ENCODE results near the gene NCDN. TPM values are rescaled to one million over a fixed set of nuclear protein-coding genes. Genes with fewer than 3 reads are reported as not detected.

NCDN gene
- total RNA-seq, 2 experiments from 2014 or later = 20.1 to 31.7 TPM

DNA sequence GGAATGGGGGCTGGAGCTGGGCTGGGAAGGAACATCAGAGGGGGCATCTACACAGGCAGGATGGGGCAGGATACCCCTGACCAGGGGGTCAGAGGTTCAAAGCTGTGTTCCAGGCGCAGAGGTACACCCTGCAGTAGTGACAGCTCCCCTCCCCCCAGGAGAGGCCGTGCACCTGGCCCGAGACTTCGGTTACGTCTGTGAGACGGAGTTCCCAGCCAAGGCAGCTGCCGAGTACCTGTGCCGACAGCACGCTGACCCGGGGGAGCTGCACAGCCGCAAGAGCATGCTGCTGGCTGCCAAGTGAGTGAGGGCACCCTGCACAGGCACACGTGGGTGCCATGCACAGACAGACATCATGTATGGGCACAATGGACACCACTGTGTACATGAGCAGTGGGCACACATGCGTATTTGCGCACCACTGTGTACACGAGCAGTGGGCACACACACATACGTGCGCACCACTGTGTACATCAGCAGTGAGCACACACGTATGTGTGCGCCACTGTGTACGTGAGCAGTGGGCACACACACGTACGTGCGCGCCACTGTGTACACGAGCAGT is 33.0 kb downstream of the NCDN start:
- Mint-ChIP-seq H3K4me3 (no peak overlapping the region), H3K9me3 (ENCODE audit: low read depth) (no peaks in the 10 kb centered on the region), H3K27me3 (no peaks in the 10 kb centered on the region), H3K4me1 (peaks cover 12% of the 10 kb centered on the region), H3K27ac (no peak overlapping the region), H3K36me3 (no peaks in the 10 kb centered on the region)
- CTCF ChIA-PET = no interaction called here
- ATAC-seq (no peak), DNase-seq (peak; percentile 22)

GRCh38 chr1:35591211-35591610 is 33.6 kb downstream of the NCDN start:
- peaks cover 1% of the 10 kb centered on the region for H3K36me3 Mint-ChIP-seq
- H3K4me1 Mint-ChIP-seq = peaks cover 12% of the 10 kb centered on the region
- DNase-seq = peak; percentile 35
- H3K27me3 Mint-ChIP-seq = no peaks in the 10 kb centered on the region
- H3K9me3 Mint-ChIP-seq (ENCODE audit: low read depth) = no peaks in the 10 kb centered on the region
- CTCF ChIA-PET = no interaction called here
- H3K27ac Mint-ChIP-seq = no peak overlapping the region
- no peak overlapping the region for H3K4me3 Mint-ChIP-seq
- ATAC-seq = no peak

- Mint-ChIP-seq H3K27ac (no peak overlapping the region), H3K4me1 (peaks cover 12% of the 10 kb centered on the region), H3K4me3 (no peak overlapping the region), H3K27me3 (no peaks in the 10 kb centered on the region), H3K9me3 (ENCODE audit: low read depth) (no peaks in the 10 kb centered on the region), H3K36me3 (peaks cover 1% of the 10 kb centered on the region)
- DNase-seq (peak; percentile 37), ATAC-seq (peak; percentile 34)
- CTCF ChIA-PET = interaction anchor here (0.6 to 1.3 kb wide), 3 partner anchors 16 to 167 kb away, joined by 3 to 4 read pairs (median 3); no protein-coding TSS in a partner anchor
Measured at GRCh38 chr1:35592991-35593769, 35.6 kb downstream of the NCDN start.

- CTCF ChIA-PET = interaction anchor here (0.6 to 1.3 kb wide), 4 partner anchors 17 to 147 kb away, joined by 3 to 4 read pairs (median 3); no protein-coding TSS in a partner anchor
- ATAC-seq = no peak
- peaks cover 1% of the 10 kb centered on the region for H3K36me3 Mint-ChIP-seq
- DNase-seq = no peak
- no peaks in the 10 kb centered on the region for H3K9me3 Mint-ChIP-seq (ENCODE audit: low read depth)
- H3K4me1 Mint-ChIP-seq = peaks cover 12% of the 10 kb centered on the region
- H3K4me3 Mint-ChIP-seq = no peak overlapping the region
- no peaks in the 10 kb centered on the region for H3K27me3 Mint-ChIP-seq
- no peak overlapping the region for H3K27ac Mint-ChIP-seq
Measured at GRCh38 chr1:35594005-35594760, 36.6 kb downstream of the NCDN start.

DNA sequence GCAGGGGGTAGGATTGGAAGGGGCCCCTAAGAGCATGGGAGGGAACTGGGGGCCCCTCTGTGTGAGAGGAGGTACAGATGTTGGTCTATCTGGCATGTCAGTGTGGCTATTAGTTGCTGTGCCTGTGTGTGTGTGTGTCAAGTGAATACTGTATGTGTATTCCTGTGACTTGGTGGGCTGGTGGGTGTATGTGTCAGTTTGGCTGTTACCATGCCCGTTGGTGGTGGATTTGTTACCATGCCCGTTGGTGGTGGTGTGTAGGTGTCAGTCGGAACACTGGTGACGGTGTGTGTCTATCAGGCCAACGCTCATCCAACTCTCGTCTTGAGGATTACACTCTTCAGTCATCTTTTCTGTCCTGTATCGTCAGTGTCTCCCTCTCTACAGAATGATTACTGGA is 38.1 kb downstream of the NCDN start:
- CTCF ChIA-PET = no interaction called here
- H3K27ac Mint-ChIP-seq = no peak overlapping the region
- DNase-seq = peak; percentile 11
- peaks cover 12% of the 10 kb centered on the region for H3K4me1 Mint-ChIP-seq
- no peak overlapping the region for H3K4me3 Mint-ChIP-seq
- no peaks in the 10 kb centered on the region for H3K27me3 Mint-ChIP-seq
- ATAC-seq = no peak
- H3K36me3 Mint-ChIP-seq = peaks cover 8% of the 10 kb centered on the region
- H3K9me3 Mint-ChIP-seq (ENCODE audit: low read depth) = no peaks in the 10 kb centered on the region

GRCh38 chr1:35597870-35598269 is 40.3 kb downstream of the NCDN start:
- no peak for DNase-seq
- Mint-ChIP-seq H3K27me3 (no peaks in the 10 kb centered on the region), H3K36me3 (peaks cover 11% of the 10 kb centered on the region), H3K9me3 (ENCODE audit: low read depth) (no peaks in the 10 kb centered on the region), H3K4me1 (peaks cover 10% of the 10 kb centered on the region), H3K27ac (no peak overlapping the region), H3K4me3 (no peak overlapping the region)
- CTCF ChIA-PET = interaction anchor here (0.5 to 1.3 kb wide), 2 partner anchors 25 to 118 kb away, joined by 3 read pairs; no protein-coding TSS in a partner anchor
- ATAC-seq = no peak

GRCh38 chr1:35598895-35599294 is 41.3 kb downstream of the NCDN start:
- no peak overlapping the region for H3K4me3 Mint-ChIP-seq
- no peaks in the 10 kb centered on the region for H3K27me3 Mint-ChIP-seq
- H3K9me3 Mint-ChIP-seq (ENCODE audit: low read depth) = no peaks in the 10 kb centered on the region
- peaks cover 19% of the 10 kb centered on the region for H3K36me3 Mint-ChIP-seq
- ATAC-seq (no peak), DNase-seq (no peak)
- H3K4me1 Mint-ChIP-seq = peaks cover 2% of the 10 kb centered on the region
- H3K27ac Mint-ChIP-seq = no peak overlapping the region
- CTCF ChIA-PET = no interaction called here

DNA sequence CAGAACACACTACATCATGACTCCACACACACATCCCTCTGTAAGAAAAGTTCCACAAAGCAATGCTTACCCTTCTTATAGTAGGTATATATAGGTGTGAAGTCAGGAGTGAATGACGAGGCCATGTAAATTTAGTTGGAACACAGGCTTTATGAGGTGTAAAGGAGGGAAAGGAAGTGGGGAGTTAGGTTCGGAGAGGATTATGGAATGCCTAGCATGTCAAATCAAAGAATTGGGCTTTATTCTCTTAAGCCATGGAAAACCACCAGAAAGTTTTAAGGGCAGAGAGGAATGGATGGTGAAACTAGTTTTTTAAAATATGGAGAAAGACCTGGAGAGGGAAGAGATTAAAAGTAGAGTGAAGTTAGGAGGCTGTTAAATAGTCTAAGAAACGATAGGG is 41.8 kb downstream of the NCDN start:
- CTCF ChIA-PET = no interaction called here
- no peaks in the 10 kb centered on the region for H3K9me3 Mint-ChIP-seq (ENCODE audit: low read depth)
- no peak overlapping the region for H3K4me3 Mint-ChIP-seq
- DNase-seq (no peak), ATAC-seq (no peak)
- no peak overlapping the region for H3K27ac Mint-ChIP-seq
- H3K36me3 Mint-ChIP-seq = peaks cover 23% of the 10 kb centered on the region
- no peaks in the 10 kb centered on the region for H3K4me1 Mint-ChIP-seq
- no peaks in the 10 kb centered on the region for H3K27me3 Mint-ChIP-seq

GRCh38 chr1:35600593-35600992 is 43.0 kb downstream of the NCDN start:
- no peaks in the 10 kb centered on the region for H3K4me1 Mint-ChIP-seq
- CTCF ChIA-PET = interaction anchor here (1.3 to 1.4 kb wide), 2 partner anchors 36 to 149 kb away, joined by 3 read pairs; no protein-coding TSS in a partner anchor
- DNase-seq (no peak), ATAC-seq (no peak)
- no peaks in the 10 kb centered on the region for H3K27me3 Mint-ChIP-seq
- no peak overlapping the region for H3K4me3 Mint-ChIP-seq
- H3K9me3 Mint-ChIP-seq (ENCODE audit: low read depth) = no peaks in the 10 kb centered on the region
- H3K27ac Mint-ChIP-seq = no peak overlapping the region
- H3K36me3 Mint-ChIP-seq = peaks cover 26% of the 10 kb centered on the region

- Mint-ChIP-seq H3K36me3 (peaks cover 47% of the 10 kb centered on the region), H3K27ac (no peak overlapping the region), H3K4me3 (no peak overlapping the region), H3K4me1 (peaks cover 3% of the 10 kb centered on the region), H3K27me3 (no peaks in the 10 kb centered on the region), H3K9me3 (ENCODE audit: low read depth) (no peaks in the 10 kb centered on the region)
- ATAC-seq = no peak
- no peak for DNase-seq
- CTCF ChIA-PET = no interaction called here
Measured at GRCh38 chr1:35603468-35603867, 45.9 kb downstream of the NCDN start.

- H3K36me3 Mint-ChIP-seq = peaks cover 51% of the 10 kb centered on the region
- H3K27ac Mint-ChIP-seq = no peak overlapping the region
- H3K9me3 Mint-ChIP-seq (ENCODE audit: low read depth) = no peaks in the 10 kb centered on the region
- H3K4me3 Mint-ChIP-seq = no peak overlapping the region
- CTCF ChIA-PET = no interaction called here
- ATAC-seq = no peak
- peaks cover 3% of the 10 kb centered on the region for H3K4me1 Mint-ChIP-seq
- no peaks in the 10 kb centered on the region for H3K27me3 Mint-ChIP-seq
- DNase-seq = no peak
Measured at GRCh38 chr1:35603941-35604340, 46.3 kb downstream of the NCDN start.

GRCh38 chr1:35605071-35605866 is 47.7 kb downstream of the NCDN start:
- ATAC-seq (no peak), DNase-seq (no peak)
- H3K36me3 Mint-ChIP-seq = peaks cover 54% of the 10 kb centered on the region
- H3K27me3 Mint-ChIP-seq = no peaks in the 10 kb centered on the region
- no peaks in the 10 kb centered on the region for H3K9me3 Mint-ChIP-seq (ENCODE audit: low read depth)
- no peak overlapping the region for H3K27ac Mint-ChIP-seq
- H3K4me3 Mint-ChIP-seq = no peak overlapping the region
- CTCF ChIA-PET = interaction anchor here (1.4 to 1.9 kb wide), 2 partner anchors 37 to 40 kb away, joined by 3 to 5 read pairs; no protein-coding TSS in a partner anchor
- peaks cover 3% of the 10 kb centered on the region for H3K4me1 Mint-ChIP-seq

DNA sequence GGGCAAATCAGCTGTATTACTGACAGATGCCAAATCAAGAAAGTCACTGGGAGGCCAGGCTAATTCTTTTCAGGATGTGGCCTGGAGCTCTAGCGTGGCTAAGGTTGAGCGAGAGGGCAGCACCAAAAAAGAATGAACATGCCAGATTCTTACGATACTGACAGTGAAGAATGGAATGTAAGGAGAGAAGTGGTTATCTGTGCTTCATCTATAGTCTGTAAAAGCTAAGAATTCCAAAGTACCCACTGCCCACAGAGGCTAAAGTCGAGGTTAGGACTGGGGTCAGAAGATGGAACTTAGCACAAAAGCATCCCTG is 48.2 kb downstream of the NCDN start:
- H3K36me3 Mint-ChIP-seq = peaks cover 52% of the 10 kb centered on the region
- DNase-seq (no peak), ATAC-seq (no peak)
- H3K4me1 Mint-ChIP-seq = peaks cover 3% of the 10 kb centered on the region
- CTCF ChIA-PET = interaction anchor here (1.4 to 1.9 kb wide), 2 partner anchors 37 to 41 kb away, joined by 3 to 5 read pairs; no protein-coding TSS in a partner anchor
- H3K27ac Mint-ChIP-seq = peak overlapping the region; percentile 43
- no peak overlapping the region for H3K4me3 Mint-ChIP-seq
- H3K9me3 Mint-ChIP-seq (ENCODE audit: low read depth) = no peaks in the 10 kb centered on the region
- no peaks in the 10 kb centered on the region for H3K27me3 Mint-ChIP-seq
